NCI-H748 (cell line): ENCODE measurements around the gene GPR156.
"Not testable (repeated sequence)": the region's sequence is repeated elsewhere in the genome, so short reads cannot be mapped to it uniquely, and the experiment has no call there.

Experiments used
- DNase-seq: peaks from one replicate; lab custom pipeline; 2025; ENCODE audit not compliant: unreplicated experiment; lab: John Stamatoyannopoulos, UW

The GPR156 gene

DNA sequence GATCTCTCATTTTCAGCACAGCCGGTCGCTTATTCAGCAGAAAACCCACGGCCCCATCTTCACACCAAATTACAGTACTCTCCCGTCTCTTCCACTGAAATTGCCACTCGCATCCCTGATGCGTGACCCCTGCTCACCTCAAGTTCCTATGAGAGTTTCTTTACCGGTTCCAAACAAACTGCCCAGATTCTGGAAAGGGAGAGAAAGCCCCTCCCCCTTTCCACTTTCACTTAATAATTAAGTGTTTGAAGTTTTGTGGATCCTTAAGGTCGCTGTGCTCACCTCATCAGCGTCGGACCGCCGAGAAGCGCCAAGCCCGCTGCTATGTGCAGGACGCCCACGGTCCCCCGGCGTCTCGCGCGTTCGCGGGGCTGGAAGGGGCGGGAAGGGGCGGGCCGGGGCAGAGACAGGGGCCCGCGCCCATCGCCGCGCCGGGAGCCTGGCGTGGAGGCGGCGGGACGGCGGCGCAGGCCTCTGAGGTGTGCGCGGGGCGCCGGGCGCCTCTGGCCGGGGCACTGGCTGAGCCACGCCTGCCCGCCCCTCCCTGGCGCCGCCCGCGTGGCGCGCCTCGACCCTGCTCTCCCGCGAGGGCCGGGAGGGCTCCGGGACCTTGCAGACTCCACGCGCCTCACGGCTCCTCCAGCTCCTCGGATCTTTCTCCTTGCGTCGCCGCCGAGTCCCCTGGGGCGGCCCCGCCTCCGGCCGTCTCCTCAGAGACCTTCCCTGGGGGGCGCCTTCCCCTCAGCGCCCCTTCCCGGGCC, at the start of gene GPR156:
Gene GPR156 (minus strand): TSS at position 476 of the 761 bp plus-strand sequence. CDS start 41,124 bp downstream, outside the sequence.
- DNase-seq = peak; percentile 34

- no peak for DNase-seq
Observed at GRCh38 chr3:120332646-120333045, 47.6 kb upstream of the GPR156 start.

GRCh38 chr3:120331076-120331475, 46.1 kb upstream of the GPR156 start:
- no peak for DNase-seq

DNA sequence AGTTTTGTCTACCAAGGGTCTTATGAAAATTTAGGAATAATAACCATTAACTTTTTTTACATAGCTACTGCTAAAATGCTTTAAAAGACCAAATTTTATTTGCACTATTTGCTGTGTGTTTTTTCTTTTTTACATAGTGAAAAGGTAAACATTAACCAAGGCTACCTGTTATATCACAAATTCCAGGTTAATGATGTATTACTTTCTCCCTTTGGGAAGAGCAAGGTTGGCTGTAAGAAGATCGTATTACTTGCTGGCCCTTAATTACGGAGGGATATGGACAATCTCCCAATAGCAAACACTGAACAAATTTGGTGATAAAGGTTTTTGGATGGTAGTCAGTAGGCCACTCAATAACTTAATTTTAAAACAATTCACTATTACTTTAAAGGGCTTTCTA, 41.8 kb upstream of the GPR156 start:
- DNase-seq = no peak

GRCh38 chr3:120324190-120324589, 39.2 kb upstream of the GPR156 start:
- no peak for DNase-seq

DNA sequence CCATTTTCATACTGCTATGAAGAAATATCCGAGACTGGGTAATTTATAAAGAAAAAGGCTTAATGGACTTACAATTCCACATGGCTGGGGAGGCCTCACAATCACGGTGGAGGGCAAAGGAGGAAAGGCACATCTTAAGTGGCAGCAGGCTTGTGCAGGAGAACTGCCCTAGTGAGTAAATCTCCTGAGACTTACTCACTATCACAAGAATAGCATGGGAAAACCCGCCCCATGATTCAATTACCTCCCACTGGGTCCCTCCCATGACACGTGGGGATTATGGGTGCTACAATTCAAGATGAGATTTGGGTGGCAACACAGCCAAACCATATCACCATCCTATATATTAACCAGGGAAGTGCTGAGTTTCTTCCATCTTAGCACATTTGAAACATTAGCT, 38.7 kb upstream of the GPR156 start:
- not testable (repeated sequence) for DNase-seq

GRCh38 chr3:120311863-120312794, 27.1 kb upstream of the GPR156 start:
- no peak for DNase-seq

GRCh38 chr3:120306519-120307455, 21.8 kb upstream of the GPR156 start:
- DNase-seq = no peak

- DNase-seq = no peak
Observed at GRCh38 chr3:120304616-120305015, 19.6 kb upstream of the GPR156 start.

DNA sequence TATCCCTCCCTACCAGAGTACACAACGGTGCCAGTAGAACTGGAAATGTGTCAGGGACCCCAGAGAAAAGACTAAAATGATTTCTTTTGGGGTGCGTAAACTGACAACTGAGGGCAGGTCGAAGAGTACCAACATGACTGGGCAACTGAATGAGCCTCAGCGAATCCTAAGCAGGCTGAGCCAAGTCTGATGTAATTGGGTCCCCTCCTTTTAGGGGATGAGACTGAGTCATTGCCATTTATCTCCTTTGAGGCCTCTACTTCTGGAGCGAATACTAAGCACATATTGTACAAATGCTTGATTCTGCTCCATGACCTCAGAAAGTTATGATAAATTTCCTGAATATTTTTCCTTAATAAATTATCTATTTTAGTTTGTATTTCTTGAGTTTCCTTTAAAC, 17.3 kb upstream of the GPR156 start:
- DNase-seq = no peak

DNA sequence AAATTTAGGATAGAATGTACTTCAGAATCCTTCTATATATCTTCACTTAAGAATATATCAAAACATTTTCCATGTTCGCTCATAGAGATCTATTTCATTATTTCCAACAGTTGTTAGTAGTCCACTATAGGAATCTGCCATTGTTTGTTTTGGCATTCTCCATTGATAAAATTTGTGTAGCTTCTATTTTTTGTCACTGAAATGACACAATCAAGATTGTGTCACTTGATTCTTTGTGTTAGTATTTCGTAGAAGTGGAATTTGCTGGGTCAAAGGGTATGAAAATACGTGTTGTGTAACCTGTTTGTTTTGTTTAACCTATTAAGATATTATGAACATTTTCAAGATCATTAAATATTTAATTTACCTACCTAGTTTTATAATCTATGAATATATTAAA, 15.9 kb upstream of the GPR156 start:
- DNase-seq = no peak

DNA sequence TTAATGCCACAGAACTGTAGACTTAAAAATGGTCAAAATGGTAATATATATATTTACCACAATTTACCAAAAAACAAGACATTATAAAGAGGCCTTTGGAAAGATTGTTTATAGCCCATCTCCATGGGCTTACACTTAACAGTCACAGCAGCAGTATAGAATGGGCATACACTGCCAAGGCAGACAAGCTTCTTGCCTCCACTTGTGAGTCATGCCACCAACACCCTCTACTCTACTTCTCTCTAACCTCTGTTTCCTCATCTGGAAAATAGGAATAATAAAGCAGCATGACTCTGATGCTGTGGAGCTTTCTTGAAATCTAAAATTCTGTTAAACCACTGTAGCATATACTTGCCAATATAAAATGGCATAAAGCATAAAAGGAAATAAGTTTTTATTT, 14.4 kb upstream of the GPR156 start:
- no peak for DNase-seq

DNA sequence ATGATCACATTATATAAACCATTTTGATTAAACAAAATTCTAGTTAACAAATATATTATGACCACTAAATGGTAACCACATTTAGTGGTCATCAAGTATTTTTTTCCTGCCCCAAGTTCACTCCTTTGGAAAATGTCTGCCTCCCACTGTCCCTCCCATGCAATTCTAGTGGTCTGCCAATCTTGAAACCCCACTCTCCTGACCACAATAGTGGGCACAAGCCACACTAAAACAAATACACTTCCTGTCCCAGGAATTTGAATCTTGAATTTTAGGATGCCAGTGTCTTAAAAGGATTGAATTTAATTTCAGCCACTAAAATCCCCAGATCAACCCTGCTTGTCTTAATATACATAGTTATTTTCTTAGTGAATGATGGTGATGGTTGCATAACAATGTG, 14.0 kb upstream of the GPR156 start:
- no peak for DNase-seq

- DNase-seq = not testable (repeated sequence)
Observed at GRCh38 chr3:120291552-120291951, 6.5 kb upstream of the GPR156 start.

DNA sequence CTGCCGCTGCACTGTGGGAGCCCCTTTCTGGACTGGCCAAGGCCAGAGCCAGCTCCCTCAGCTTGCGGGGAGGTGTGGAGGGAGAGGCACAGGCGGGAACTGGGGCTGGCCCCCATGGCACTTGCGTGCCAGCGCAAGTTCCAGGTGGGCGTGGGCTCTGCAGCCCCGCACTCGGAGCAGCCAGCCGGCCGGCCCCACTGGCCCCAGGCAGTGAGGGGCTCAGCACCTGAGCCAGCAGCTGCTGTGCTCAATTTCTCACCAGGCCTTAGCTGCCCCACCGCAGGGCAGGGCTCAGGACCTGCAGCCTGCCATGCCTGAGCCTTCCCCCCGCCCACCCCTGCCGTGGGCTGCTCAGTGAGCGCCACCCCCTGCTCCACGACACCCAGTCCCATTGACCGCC, 4.6 kb upstream of the GPR156 start:
- DNase-seq = no peak

GRCh38 chr3:120286465-120286864, 1.4 kb upstream of the GPR156 start:
- peak; percentile 2 for DNase-seq

DNA sequence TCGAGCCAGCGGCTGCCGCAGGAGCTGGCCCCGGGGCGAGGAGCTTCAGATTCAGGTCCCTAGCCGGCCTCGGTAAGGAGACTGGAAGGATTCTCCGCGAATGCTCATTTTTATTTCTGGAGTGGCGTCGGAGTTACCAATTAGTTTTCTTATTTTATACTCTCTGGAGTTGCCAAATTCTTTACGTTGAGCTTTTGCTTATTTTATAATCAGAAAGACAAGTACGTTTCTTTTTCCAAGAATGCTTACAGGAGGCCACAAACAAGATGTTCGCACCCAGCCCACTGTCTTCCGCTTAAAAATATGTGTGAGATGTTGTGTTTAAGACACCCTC, 453 bp upstream of the GPR156 start:
- no peak for DNase-seq

DNA sequence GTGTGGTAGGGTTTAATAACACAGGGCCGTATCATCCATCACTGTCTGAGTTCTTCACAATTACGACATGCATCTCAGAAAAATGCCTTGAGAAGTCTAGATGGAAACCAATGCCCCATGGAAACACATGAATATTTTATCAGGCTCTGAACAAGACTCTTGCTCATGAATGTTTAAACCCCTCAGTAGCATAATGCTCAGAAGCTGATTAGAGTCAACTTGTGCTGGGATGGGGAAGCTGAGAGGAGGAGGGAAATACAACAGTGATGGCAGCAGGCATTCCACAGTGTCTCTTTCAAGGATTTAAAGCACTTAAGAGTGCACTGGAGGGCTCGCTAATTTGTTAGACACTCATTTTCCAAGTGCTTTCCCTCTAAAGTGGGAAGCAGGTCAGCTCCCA, 3.8 kb downstream of the GPR156 start:
- DNase-seq = no peak

DNA sequence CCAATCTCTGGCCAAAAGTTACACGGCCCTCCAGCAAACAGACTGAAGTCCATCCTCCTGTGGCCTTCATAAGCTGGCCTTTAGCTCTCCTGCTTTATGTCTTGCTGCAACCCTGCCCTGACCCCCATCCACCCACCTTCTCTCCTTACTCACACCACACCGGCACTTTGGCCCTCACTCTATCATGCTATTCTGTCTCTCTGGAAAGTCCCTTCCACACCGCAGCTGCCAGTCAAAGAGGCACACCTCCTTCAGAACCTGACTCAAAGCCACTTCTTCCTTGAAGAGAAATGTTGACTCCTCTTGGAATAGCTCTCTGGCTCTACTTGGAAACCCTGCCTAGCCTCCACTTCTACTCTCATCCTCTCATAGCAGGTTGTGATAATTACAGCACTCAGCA, 4.5 kb downstream of the GPR156 start:
- no peak for DNase-seq

DNA sequence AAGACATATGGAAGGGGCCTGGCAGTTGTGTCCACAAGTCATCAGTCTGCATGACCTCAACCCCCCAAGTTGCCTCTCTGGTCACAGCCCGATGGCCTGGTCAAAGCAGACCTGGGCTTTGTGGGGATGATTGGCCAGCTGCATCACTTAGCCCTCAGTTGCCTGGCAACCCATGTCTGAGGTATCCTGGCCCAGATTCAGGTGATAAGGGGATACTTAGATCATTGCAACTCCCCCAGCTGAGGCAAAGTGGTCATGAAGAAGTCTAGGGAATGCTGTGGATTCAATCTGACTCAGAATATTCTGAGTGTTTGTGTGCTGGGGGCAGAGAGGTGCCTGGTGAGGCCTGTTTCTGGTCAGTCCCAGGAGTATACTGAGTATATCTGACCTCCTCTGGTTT, 5.0 kb downstream of the GPR156 start:
- no peak for DNase-seq

- DNase-seq = no peak
Observed at GRCh38 chr3:120276767-120277166, 8.3 kb downstream of the GPR156 start.
